Epithelial cell of proximal tubule (primary cell): ENCODE results near the gene COL13A1. TPM values are rescaled to one million over a fixed set of nuclear protein-coding genes. Genes with fewer than 3 reads are reported as not detected.

Source experiments
- DNase-seq: peaks from one replicate; pipeline ENCODE4 v3.0.0-alpha.2; 2011; ENCODE audit warnings: low read depth
- H3K4me3 ChIP-seq: 2 replicates; pipeline ENCODE4 v1.5.1; 2011; ENCODE audit warnings: low read depth, mild to moderate bottlenecking, low read length
- CTCF ChIP-seq: conservative IDR thresholded peaks from 2 replicates; pipeline ENCODE4 v1.5.1; 2012; ENCODE audit warnings: low read depth, mild to moderate bottlenecking, low read length
- total RNA-seq: library from RNA; depleted of rRNA; stranded (reverse); fragments of >200 nt; gene quantifications from 2 replicates; pipeline ENCODE4 v1.2.3, GENCODE V29; 2015

COL13A1 gene
- total RNA-seq, 1 donor from 2014 or later, result 13.6 TPM

GRCh38 chr10:69875856-69876255 lies 74.2 kb downstream of the COL13A1 start:
- no peak for DNase-seq
- TF ChIP-seq CTCF, result no peak

GRCh38 chr10:69876286-69876685 lies 74.6 kb downstream of the COL13A1 start:
- no peak overlapping the region for H3K4me3 ChIP-seq
- no peak for TF ChIP-seq CTCF
- DNase-seq, result no peak

More at GRCh38 chr10:69875856-69876255, 74.2 kb downstream of the COL13A1 start:
- H3K4me3 ChIP-seq, result no peak overlapping the region

- no peak for DNase-seq
- no peak for TF ChIP-seq CTCF
- H3K4me3 ChIP-seq, result no peak overlapping the region
These were observed 75.2 kb downstream of the COL13A1 start for GRCh38 chr10:69876931-69877330.

- TF ChIP-seq CTCF, result no peak
- no peak for DNase-seq
- no peak overlapping the region for H3K4me3 ChIP-seq
These were observed 76.3 kb downstream of the COL13A1 start for GRCh38 chr10:69878038-69878437.

- no peak for DNase-seq
- TF ChIP-seq CTCF, result no peak
- no peak overlapping the region for H3K4me3 ChIP-seq
These were observed 77.2 kb downstream of the COL13A1 start for GRCh38 chr10:69878951-69879350.

- DNase-seq, result no peak
- TF ChIP-seq CTCF, result no peak
- H3K4me3 ChIP-seq, result no peak overlapping the region
These were observed 78.0 kb downstream of the COL13A1 start for GRCh38 chr10:69879634-69880257.
